Measurements from ENCODE around the gene SLC43A2.

SLC43A2 gene

DNA sequence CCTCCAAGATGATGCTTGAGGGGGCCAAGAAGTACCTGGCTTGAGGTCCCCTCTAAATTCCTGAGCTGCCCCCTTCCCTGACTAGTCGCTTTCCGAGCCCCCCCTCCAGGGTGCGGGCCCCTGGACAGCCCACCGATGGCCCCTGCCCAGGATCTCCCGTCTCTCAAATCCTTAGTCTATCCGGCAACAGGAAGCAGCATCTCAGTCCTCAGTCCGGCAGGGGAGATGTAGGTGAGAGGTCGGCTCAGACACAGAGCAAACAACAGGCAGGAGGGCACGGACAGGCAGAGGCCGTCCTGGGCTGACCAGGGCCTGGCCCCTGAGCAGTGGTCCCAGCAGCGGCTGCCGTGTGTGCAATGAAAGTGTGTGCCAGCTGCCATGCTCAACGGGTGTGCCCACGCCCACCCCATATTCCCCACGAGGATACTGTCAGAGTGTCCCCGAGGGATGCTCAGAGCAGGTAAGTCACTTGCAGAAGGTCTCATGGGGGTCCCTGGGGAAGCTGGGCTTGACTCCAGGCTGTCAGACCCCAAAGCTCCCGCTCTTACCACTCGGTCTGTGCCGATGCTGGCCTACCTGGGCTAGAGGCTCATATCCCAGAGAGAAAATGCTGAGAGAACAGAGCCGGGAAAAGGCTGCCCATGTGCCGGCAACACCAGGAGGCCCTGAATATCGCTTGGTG, 7.2 kb downstream of the SLC43A2 start:
- no peak for DNase-seq

DNA sequence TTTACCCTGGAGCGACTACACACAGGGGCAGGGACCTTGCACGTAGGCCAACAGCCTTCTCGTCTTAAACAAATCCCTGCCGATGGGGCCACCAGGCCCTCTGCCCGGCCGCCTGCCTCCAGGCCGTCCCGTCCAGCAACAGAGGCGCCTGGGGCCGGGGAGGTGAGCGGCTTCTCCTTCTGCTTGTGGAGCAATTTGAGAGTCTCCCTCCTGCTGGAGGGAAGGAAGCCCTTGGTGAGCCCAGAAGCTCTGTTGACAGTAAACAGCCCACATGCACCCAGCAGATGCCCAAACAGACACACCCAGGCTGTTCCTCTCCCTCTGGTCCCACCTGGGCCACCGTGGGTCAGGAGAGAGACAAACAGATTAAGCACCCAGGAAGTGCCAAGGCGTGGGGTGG, 8.1 kb downstream of the SLC43A2 start:
- DNase-seq: no peak

DNA sequence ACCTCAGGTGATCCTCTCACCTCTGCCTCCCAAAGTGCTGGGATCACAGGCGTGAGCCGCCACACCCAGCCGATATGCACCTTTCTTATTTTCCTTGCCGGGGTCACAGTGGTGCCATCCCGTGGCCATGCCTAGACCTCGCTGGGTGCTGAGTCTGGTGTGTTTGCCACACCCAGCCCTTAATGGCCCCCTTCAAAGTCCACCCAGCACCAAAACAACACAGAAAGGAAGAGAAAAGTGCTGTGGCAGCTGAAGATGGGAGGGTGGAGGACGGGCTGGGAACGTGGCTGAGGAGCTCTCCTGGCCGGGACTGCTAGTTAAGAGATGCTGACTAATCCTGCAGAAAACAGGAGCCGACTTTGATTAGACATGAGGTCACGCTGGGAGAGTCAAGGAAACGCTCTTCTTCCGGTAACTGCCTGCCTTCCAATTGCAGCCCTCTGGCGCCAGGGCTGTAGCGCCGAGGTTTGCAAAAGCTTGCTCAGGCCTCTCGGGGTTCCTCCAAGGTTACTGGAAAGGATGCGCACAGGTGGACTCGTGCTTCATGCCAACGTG, 10.9 kb downstream of the SLC43A2 start:
- no peak for DNase-seq

DNA sequence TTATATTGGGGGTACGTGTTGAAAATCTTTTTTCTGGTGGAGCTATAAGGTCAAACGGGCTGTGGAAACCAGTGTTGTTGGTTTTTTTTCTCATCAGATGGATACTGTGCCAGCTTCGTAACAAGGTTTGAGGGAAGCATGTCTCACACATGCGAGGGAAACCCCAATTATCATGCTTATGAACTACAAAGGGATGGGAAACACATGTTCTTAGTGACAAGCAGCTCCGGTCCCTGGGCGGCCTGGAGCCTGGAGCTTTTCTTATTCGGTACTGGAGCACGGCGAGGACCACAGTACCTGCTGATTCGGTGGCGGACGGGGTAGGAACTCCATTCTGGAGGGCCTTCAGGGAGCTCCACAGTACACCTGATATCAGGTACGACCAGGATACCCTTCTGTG, 12.5 kb downstream of the SLC43A2 start:
- no peak for DNase-seq

DNA sequence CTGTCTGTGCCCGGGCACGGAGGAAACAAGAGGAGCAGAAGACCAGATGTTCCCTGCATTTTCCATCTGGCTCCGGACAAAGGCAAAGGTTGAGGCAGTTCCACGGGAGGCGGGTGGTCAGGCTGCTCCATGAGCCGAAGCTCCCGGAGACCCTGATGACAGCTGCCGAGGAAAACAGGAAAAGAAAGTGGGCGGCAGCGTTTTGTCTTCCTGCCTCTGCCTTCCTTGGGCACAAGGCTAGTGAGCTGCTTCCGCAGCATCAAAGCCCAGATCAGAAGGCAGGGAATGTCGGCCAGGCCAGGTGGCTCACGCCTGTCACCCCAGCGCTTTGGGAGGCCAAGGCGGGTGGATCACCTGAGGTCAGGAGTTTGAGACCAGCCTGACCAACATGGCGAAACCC, 16.2 kb downstream of the SLC43A2 start:
- DNase-seq: no peak

DNA sequence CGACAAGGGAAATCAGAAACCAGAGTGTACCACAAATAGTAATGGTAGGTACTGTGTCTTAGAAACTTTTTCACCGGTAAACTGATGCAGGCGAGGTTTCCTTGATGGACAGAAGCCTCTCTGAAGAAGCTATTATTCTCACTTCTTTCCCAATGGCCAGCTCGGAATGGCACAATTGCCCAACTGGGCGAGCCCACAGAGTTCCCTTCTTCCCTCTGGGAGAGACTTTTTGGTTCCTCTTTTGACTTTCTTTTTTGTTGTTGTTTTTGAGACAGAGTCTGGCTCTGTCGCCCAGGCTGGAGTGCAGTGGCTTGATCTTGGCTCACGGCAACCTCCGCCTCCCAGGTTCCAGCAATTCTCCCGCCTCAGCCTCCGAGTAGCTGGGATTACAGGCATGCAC, 16.9 kb downstream of the SLC43A2 start:
- DNase-seq: no peak

DNA sequence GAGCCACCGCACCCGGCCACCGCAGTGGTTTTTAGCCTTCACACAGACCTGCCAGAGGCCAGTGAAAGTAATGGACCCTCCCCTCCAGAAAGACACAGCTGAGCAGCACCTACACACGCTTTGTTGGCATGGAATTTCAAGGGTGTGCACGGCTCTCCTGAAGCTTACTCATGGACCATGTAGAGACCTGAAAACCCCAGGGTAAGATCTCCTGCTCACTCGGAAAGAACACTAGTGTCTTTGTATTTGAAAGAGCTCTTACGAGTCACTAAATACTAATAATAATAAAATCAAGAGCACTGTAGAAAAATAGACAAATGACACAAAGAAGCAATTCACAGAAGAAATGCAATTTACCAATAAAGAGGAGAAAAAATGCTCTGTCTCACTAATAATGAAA, 20.0 kb downstream of the SLC43A2 start:
- no peak for DNase-seq

DNA sequence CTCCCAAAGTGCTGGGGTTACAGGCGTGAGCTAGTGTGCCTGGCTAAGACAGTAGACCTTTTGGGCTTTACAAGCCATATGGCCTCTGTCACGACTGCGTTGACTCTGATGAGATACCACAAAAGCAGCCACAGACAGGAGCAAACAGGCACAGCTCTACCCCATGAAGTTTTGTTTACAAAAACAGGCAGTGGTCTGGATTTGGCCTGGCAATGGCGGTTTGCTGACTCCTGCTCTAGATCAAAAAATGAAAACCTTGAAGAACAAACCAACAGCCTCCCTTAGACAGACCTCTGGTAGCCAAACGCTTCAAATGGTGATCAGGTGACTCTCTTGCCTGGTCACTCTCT, 20.7 kb downstream of the SLC43A2 start:
- no peak for DNase-seq

DNA sequence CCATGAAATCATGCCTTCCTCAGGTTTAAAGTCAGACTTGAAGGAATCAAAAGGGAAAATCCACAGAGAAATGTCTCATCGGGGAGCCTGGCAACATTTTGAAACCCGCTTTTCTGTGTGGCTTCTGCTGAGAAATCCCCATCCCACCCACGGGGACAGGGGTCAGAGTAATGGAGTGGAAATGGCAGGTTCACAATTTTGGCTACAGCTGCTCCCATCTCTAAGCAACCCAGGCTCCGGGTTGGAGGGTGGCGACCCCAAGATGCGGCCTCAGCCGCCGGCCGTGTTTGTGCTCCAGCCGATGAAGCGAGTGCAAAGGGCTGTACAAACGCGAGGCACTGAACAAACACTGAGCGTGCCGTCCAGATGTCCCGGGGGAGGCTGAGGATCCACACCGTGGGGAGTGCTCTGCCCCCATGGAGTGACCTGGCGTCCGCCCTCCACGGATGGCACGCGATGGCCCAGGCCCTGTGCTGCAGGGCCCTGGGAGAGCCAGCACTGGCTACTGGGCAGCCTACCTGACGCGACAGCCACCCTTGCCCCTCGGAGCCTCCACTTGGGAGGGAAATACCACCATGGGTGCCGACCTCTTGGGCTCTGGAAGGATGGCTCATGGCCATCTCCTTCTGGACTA, 22.2 kb downstream of the SLC43A2 start:
- DNase-seq: no peak

DNA sequence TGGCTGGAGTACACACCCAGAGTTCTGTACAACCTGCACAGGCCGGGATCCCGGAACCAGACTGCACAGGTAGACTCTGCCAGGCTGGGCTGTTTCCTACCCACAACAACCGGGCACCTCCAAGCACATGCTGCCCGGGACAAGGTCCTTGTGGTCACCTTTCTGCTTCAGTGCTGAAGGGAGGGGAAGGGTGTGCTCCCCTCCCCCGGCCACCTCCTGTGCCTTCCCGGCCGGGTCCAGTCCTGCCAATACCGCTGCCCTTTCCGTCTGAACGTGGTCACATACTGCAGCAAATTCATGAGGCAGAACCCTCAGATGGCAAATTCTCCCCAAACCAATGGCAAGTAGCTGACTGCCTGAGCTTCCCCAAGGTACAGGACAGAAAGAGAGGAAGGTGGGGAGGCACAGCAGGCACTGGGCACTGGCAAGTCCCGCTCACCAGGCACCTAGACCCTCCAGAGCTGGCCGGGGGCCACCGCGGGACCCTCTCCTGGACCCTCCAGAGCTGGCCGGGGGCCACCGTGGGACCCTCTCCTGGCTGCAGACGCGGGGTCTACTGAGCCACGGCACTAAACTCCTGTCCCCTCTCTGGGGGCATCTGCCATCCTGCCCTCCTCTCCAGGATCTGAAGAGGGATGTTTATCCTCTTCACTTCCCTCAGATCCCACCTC, 22.8 kb downstream of the SLC43A2 start:
- DNase-seq: no peak

DNA sequence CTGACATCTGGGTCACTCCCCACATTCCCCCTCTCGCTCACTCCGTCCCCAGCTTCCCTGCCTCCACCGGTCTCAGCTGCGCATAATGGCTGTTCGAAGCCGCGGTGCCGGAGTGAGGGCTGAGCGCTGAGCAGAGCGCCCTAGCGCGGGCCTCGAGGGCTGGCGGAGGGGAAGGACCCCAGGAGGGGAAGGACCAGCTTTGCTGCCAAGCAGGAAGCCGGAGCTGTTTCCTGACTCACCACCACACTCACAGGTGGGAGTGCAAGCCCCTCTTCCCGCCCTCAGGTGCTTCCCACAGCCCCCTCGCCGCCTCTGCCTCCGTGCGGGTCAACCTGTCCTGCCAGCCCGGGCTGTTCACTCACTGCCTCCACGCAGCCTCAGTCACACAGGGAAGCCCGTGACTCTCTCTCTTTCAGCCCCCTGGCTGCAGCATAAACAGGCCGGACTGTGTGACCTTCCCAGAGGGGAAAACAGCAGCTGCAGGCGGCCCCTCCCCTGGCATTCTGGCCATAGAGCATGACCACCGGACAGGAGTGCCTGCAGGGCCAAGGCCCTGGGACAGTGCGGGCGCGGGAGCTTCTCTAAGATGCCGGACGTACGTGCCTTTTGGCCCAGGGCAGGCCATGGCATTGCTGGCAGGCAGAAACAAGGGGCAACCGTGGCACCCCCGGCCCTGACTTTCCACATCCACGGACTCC, 23.7 kb downstream of the SLC43A2 start:
- no peak for DNase-seq

DNA sequence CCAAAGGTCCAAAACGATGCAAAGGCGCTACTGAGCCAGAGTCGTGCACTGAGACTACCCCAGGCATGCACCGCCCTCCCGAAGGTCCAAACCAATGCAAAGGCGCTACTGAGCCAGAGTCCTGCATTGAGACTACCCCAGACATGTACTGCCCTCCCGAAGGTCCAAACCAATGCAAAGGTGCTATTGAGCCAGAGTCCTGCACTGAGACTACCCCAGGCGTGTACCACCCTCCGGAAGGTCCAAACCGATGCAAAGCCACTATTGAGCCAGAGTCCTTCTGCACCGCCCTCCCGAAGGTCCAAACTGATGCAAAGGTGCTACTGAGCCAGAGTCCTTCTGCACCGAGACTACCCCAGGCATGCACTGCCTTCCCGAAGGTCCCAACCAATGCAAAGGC, 27.1 kb downstream of the SLC43A2 start:
- DNase-seq: no peak

DNA sequence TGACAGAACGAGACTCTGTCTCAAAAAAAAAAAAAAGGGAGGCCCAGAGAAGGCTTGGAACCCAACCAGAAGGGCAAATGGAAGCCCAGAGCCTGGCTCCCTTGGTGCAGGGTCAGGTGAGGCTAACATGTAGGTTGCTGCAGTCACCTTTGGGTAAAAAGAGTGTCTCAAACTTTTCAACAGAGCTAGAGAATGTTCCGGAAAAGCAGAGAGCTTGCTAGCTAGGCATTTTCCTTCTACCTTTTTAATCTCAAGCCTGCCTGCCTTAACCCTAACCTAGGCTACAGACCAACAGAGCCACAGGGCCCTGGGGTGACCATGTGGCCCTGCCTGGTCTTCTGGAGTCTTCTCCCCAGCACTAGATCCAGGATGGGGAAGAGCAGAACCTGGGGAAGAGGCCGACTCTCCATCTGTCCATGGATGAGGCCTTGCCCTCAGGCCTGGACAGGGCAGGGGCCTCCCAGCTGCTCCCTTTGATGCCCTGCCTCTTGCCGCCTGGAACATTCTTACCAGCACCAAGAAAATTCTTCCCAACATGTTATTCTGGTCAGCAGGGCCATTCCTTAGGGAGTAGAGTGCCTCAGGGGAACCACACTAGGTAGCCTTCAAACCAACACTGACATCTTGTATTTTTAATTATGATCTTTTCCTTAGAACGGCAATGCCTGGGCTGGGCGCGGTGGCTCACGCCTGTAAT, 30.1 kb downstream of the SLC43A2 start:
- no peak for DNase-seq

DNA sequence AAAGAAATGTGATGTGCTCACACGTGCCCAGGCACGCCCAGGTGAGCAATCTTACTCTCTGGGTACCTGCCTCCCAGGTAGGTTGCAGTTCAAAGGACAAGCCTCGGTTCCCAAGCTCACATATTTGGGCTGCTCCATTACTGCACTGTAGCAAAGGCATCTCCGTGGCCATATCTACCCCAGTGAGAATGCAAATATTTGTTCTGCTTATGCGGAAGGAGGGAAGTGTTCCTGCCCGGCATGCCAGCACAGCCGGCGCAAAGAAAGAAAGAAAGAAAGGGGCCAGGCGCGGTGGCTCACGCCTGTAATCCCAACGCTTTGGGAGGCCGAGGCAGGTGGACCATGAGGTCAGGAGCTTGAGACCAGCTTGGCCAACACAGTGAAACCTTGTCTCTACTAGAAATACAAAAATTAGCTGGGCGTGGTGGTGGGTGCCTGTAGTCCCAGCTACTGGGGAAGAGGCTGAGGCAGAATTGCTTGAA, 30.7 kb downstream of the SLC43A2 start:
- no peak for DNase-seq

DNA sequence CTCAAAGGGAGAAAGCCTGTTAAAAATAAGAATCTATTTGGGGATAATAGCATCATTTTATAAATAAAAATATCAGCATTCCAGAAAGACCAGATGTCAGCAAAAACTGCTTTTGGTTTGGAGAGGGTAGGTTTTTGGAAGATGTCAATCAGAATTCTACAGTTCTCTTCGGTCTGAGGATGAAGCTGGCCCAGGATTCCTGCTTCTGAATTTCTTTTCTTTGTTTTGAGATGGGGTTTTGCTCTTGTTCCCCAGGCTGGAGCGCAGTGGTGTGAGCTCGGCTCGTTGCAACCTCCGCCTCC, 35.1 kb downstream of the SLC43A2 start:
- DNase-seq: no peak

DNA sequence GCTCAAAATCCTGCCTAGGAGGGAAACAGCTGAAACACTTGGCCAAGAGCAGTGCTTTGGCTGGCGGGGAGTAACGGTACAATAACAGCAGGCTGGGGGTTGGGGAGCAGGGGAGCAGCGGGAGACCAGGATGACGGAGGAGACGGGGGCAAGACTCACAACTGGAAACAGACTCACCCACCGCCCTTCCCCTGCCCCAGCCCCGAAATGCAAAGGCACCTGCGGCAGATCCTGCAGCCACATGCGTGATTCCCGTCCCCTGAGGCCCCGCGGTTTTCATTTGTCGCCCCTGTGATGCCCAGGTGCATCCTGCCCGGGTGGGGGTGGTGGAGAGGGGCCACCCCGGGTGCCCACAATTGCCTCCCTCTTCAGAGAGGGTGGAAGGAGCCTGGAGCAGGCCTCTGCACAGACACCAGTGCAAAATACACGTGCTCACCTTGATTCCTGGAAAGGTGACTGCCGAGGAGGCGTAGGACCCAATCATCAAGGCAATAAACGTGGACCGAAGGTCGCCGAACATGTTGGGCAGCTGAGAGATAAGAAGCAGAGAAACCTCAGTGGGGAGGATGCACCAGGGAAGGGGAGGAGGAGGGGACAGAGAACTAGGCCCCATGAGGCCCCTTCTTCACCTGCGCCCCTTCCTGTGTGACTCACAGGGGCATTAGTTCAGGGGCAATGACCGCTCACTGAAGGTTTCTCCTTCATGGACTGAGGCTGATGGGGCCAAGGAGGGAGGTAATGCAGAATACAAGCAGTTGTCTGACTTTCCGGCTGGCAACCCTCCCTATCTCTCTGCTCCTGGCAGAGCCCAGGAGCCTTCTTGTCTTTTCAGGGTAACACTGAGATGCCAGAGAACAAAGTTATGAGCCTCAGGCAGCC, 35.6 kb downstream of the SLC43A2 start:
- DNase-seq: no peak

DNA sequence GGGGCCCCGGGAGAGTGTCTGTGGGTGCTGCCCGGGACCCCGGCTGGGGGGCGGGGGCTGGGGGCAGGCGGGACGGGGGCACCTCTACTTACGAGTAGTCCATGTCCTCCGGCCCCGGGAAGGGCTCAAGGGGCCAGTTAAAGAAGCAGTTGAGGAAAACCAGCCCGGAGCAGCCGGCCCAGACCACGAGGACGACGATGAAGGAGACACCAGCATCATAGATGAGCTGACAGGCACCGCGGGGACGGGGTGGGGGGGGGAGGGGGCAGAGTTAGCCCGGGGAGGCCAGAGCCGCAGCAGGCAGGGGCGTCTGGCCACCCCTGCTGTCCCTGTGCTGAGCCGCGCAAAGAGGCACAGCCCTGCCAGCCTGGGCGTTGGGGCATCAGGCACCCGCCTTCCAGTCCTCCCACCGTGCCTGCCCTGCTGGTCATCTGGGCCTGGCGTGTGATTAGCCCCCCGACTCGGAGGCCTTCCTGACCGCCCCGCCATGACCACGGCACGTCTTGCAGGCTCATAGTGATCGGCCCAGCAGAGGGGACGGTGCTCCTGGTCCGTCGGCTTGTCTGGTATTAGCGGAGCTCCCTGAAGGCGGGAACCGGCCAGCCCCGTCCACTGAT, 37.1 kb downstream of the SLC43A2 start:
- DNase-seq: no peak

DNA sequence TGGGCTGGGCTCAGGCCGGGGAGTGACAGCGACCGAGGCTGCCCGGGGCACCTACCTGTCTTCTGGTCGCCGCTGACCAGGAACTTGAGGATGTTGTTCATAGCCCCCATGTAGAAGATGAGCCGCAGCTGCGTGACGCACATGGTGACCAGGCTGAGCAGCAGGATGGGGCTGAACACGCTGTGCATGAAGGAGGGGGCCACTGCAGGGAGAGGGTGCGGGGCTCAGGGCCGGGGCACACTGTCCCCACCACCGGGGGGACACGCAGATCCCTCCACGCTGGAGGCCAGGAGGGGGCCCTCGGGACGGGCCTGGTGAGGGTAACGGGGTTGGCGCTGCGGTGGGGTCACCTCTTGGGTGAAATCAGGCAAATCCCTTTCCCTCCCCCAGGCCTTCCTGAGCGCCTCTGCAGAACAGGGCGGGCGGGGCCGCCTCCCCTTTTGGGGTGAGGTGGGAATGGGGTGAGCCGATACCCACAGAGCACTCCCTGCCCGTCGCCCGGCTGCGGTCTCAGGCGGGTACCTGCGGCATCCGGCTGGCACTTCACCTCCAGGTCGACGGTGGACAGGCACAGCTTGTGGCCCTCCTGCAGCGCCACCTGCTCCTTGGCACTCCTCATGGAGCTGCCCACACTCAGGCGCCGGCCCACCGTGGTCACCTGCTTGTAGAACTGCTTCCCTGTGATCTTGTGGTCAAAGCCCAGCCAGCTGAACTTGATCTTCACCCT, 37.7 kb downstream of the SLC43A2 start:
- DNase-seq: no peak

DNA sequence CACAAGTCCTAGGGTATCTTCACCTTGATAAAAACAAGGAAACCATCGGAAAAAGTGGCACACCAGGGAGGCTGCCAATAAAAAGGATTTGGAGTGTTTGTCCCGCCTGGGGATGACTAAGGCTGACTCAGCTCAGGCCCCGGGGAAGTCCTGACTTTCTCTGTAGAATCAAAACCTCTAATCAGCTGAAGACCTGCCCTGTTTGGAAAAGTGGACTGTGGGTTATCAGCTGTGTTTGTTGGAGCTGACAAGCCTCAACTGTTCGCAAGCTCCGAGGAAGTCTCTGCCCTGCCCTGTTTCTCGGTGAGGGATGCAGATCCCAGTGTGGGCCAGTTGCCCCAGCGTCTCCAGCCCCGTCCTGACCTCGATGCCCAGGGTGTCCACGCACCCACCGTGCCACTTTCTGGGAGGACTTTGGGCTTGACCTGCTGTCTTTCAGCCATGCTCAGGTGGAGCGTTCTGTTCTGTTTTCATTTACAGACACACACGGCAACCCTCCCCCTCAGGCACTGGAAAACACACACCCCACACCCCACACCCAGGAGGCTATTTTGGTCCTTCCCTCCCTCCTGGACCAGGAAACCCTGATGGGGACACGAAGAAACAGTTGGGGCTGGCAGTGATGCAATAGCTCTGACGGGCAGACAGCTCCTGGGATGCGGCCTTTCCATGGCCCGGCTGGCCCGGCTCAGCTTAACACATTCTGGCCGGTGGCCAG, 38.4 kb downstream of the SLC43A2 start:
- no peak for DNase-seq

Measured in NCI-H1694 treated with DMSO at 0.1 percent for 48 hours (cell line).